GM12878 (cell line): Measurements from ENCODE around the gene PRDM15. TPM values are rescaled to one million over a fixed set of nuclear protein-coding genes. Genes with fewer than 3 reads are reported as not detected.
A peak's percentile ranks its signal among the peaks of the same experiment; 100 is the strongest.

Source experiments
- BACH1 ChIP-seq: fragments of 450-650 bp; IDR thresholded peaks from 2 replicates; pipeline ENCODE4 v1.6.1; 2017; ENCODE audit warnings: mild to moderate bottlenecking, borderline replicate concordance
- BHLHE40 ChIP-seq, 2 experiments: fragments of 450-650 bp in 1 of 2; IDR thresholded peaks; 2 replicates each; pipeline ENCODE4 v1.6.1; 2011 to 2017; ENCODE audit warnings: low read depth in 2 of 2, borderline replicate concordance in 1 of 2, improper control_type of control experiment in 1 of 2, low read length in 1 of 2, mild to moderate bottlenecking in 1 of 2
- CREB1 ChIP-seq: IDR thresholded peaks from 2 replicates; pipeline ENCODE4 v1.6.1; 2012; ENCODE audit warnings: low read depth, mild to moderate bottlenecking, inconsistent platforms
- E2F4 ChIP-seq: IDR thresholded peaks from 2 replicates; pipeline ENCODE4 v1.6.1; 2012; ENCODE audit warnings: low read depth, low read length, improper control_type of control experiment
- E2F8 ChIP-seq: fragments of 450-650 bp; IDR thresholded peaks from 2 replicates; pipeline ENCODE4 v1.6.1; 2018; ENCODE audit warnings: mild to moderate bottlenecking, low read depth, moderate library complexity; ENCODE audit not compliant: partially characterized antibody
- ELK1 ChIP-seq: IDR thresholded peaks from 2 replicates; pipeline ENCODE4 v1.6.1; 2012; ENCODE audit warnings: low read depth, low read length, improper control_type of control experiment
- ETV6 ChIP-seq, 2 experiments: fragments of 450-650 bp in 1 of 2; IDR thresholded peaks in 1 of 2; conservative IDR thresholded peaks in 1 of 2; 2 replicates each; pipeline ENCODE4 v1.6.1; 2014; ENCODE audit warnings: antibody characterized with exemption in 1 of 2, borderline replicate concordance in 1 of 2, low read depth in 1 of 2, mild to moderate bottlenecking in 1 of 2, moderate library complexity in 1 of 2
- GABPA ChIP-seq: IDR thresholded peaks from 2 replicates; pipeline ENCODE4 v1.6.1; 2014; ENCODE audit warnings: antibody characterized with exemption, low read depth, mild to moderate bottlenecking, inconsistent platforms
- HDAC6 ChIP-seq: fragments of 200-600 bp; sonication (generic); IDR thresholded peaks from one replicate; pipeline ENCODE4 v1.8.0; 2017; ENCODE audit warnings: antibody characterized with exemption; ENCODE audit not compliant: unreplicated experiment
- IRF3 ChIP-seq: fragments of 450-650 bp; IDR thresholded peaks from 2 replicates; pipeline ENCODE4 v1.6.1; 2014; ENCODE audit warnings: mild to moderate bottlenecking
- KAT2A ChIP-seq: conservative IDR thresholded peaks from 2 replicates; pipeline ENCODE4 v1.6.1; 2011; ENCODE audit warnings: low read depth, low read length; ENCODE audit not compliant: control insufficient read depth
- RB1 ChIP-seq: fragments of 450-650 bp; formaldehyde crosslinking; IDR thresholded peaks from 2 replicates; pipeline ENCODE4 v1.6.1; 2017; ENCODE audit warnings: mild to moderate bottlenecking, borderline replicate concordance
- SMC3 ChIP-seq: IDR thresholded peaks from 2 replicates; pipeline ENCODE4 v1.6.1; 2011; ENCODE audit warnings: low read length, improper control_type of control experiment, borderline replicate concordance
- SP1 ChIP-seq: IDR thresholded peaks from one replicate; pipeline ENCODE4 v1.6.1; 2011; ENCODE audit warnings: low read depth, low read length
- SPI1 ChIP-seq: IDR thresholded peaks from 2 replicates; pipeline ENCODE4 v1.6.1; 2011; ENCODE audit warnings: low read depth, mild to moderate bottlenecking, low read length, moderate library complexity, borderline replicate concordance; ENCODE audit not compliant: insufficient read depth
- STAT3 ChIP-seq: IDR thresholded peaks from 2 replicates; pipeline ENCODE4 v1.6.1; 2011; ENCODE audit warnings: low read depth, low read length, improper control_type of control experiment
- ZNF217 ChIP-seq: fragments of 450-650 bp; IDR thresholded peaks from 2 replicates; pipeline ENCODE4 v1.6.1; 2017; ENCODE audit warnings: antibody characterized with exemption, mild to moderate bottlenecking
- ZNF592 ChIP-seq: fragments of 450-650 bp; IDR thresholded peaks from 2 replicates; pipeline ENCODE4 v1.6.1; 2017; ENCODE audit warnings: mild to moderate bottlenecking, moderate library complexity
- polyA plus RNA-seq, 11 experiments: library from polyadenylated mRNA; depleted of rRNA in 4 of 11; unstranded in 6 of 11; stranded (reverse) in 5 of 11; fragments of >200 nt; fragmentation: Nextera tagmentation in 4 of 11; fragmentation: Illumina TruSeq in 1 of 11; extraction: Ambion mirVana in 4 of 11; extraction: Trizol in 1 of 11; gene quantifications; 1 replicate in 1 of 11; 2 replicates in 10 of 11; pipeline versions ENCODE4 v1.2.1 to v1.2.3, GENCODE V29; 2011 to 2016; ENCODE audit warnings: inconsistent platforms in 2 of 11, missing spikeins in 2 of 11, low read depth in 1 of 11
- total RNA-seq, 4 experiments: library from RNA; depleted of rRNA in 3 of 4; stranded (reverse); fragments of >200 nt in 3 of 4; fragmentation: Illumina TruSeq in 1 of 4; extraction: Trizol in 1 of 4; gene quantifications; 2 replicates each; pipeline versions ENCODE4 v1.2.1 to v1.2.3, GENCODE V29; 2013 to 2021

The PRDM15 gene
- total and polyA plus RNA-seq, 10 of the 15 experiments (the other 5 are each of a cell fraction or from before 2014, with no cell fraction given), result 2.2 to 16.0 (median 8.6) TPM

GRCh38 chr21:41865002-41865777, 14.0 kb downstream of the PRDM15 start (continued):
- TF ChIP-seq SMC3 (no peak), BACH1 (no peak), ELK1 (no peak), RB1 (no peak), E2F4 (no peak), IRF3 (0 out of 2 replicates have a peak, but pooled peaks have one; percentile 34), SPI1 (peak; percentile 87; the same call in 1 of the 2 replicates), HDAC6 (no peak), ZNF217 (no peak), CREB1 (0 out of 2 replicates have a peak, but pooled peaks have one; percentile 5), E2F8 (no peak), ETV6 (conservative IDR thresholded peaks at IDR 0.05 in 1 of 2, IDR thresholded peaks at IDR 0.05 in 1 of 2; ENCODE audit: borderline replicate concordance in 1 of 2, low read depth in 1 of 2) (peak in 1 of 2 experiments; percentile 95; a peak in 2 of 4 replicates), BHLHE40 (IDR thresholded peaks at IDR 0.05; ENCODE audit: borderline replicate concordance in 1 of 2, low read depth in 2 of 2, low read length in 1 of 2) (peak; percentile 77 to 86), STAT3 (no peak), GABPA (no peak), KAT2A (no peak), ZNF592 (no peak), SP1 (no peak)
